Measurements from ENCODE around the gene PEAK1. TPM values are rescaled to one million over a fixed set of nuclear protein-coding genes. Genes with fewer than 3 reads are reported as not detected.

PEAK1 gene
- total and polyA plus RNA-seq, 2 experiments from 2014 or later = 7.8 to 34.1 TPM

GRCh38 chr15:77415450-77416147 is 4.3 kb downstream of the PEAK1 start:
- Histone ChIP-seq H2AFZ (no peak overlapping the region), H3K36me3 (ENCODE audit: insufficient read depth) (no peaks in the 10 kb centered on the region), H3F3A (replicated peaks; ENCODE audit: low read depth) (no peaks in the 10 kb centered on the region), H3K9me2 (ENCODE audit: insufficient read depth) (no peaks in the 10 kb centered on the region), H3K4me3 (no peak overlapping the region), H3K4me2 (peak overlapping the region; percentile 50; the same call in 1 of the 2 replicates), H3K27ac (ENCODE audit: low read depth) (no peak overlapping the region), H3K27me3 (ENCODE audit: insufficient read depth) (peaks cover 17% of the 10 kb centered on the region), H4K20me1 (replicated peaks; ENCODE audit: insufficient read depth) (peaks cover 31% of the 10 kb centered on the region), H3K79me2 (replicated peaks; ENCODE audit: insufficient read depth) (peaks cover 84% of the 10 kb centered on the region), H3K4me1 (ENCODE audit: insufficient read depth) (peaks cover 35% of the 10 kb centered on the region)
- Mint-ChIP-seq H3K27ac (no peak overlapping the region), H3K27me3 (ENCODE audit: insufficient read depth, low read depth, poor library complexity) (peaks cover 6% of the 10 kb centered on the region), H3K4me1 (peaks cover 32% of the 10 kb centered on the region), H3K36me3 (ENCODE audit: low read depth) (peaks cover 3% of the 10 kb centered on the region; the same call in 1 of the 3 replicates), H3K9me3 (no peaks in the 10 kb centered on the region; the same call in 2 of the 3 replicates), H3K4me3 (no peak overlapping the region)
- DNase-seq (ENCODE audit: low spot score) (peak; percentile 52), ATAC-seq (peak; percentile 3; the same call in 1 of the 3 replicates)
- TF ChIP-seq NANOG (IDR thresholded peaks at IDR 0.05; ENCODE audit: borderline replicate concordance) = peak; percentile 68; the same call in 1 of the 2 replicates
- TF ChIP-seq EZH2phosphoT487 (IDR thresholded peaks at IDR 0.05; ENCODE audit: unreplicated experiment) = no peak
- no peak for TF ChIP-seq ETS1 (IDR thresholded peaks at IDR 0.05)
- TF ChIP-seq ZNF462 (CRISPR knock-in tag; IDR thresholded peaks at IDR 0.05) = peak; percentile 3; the same call in 1 of the 2 replicates
- TF ChIP-seq POLR2AphosphoS5 (IDR thresholded peaks at IDR 0.05; ENCODE audit: low read depth) = no peak
- TF ChIP-seq EZH2 (IDR thresholded peaks at IDR 0.05; ENCODE audit: low read depth, unreplicated experiment) = no peak
- TF ChIP-seq JUNB (IDR thresholded peaks at IDR 0.05; ENCODE audit: unreplicated experiment) = no peak
